SH-SY5Y (cell line): ENCODE data around the gene HADH.
A peak's percentile ranks its signal among the peaks of the same experiment; 100 is the strongest.

Experiments used
- GATA2 ChIP-seq: IDR thresholded peaks from 2 replicates; pipeline ENCODE4 v1.6.1; 2011; ENCODE audit warnings: mild to moderate bottlenecking, low read depth, low read length
- GATA3 ChIP-seq: IDR thresholded peaks from 2 replicates; pipeline ENCODE4 v1.6.1; 2011; ENCODE audit warnings: low read depth, mild to moderate bottlenecking, low read length, moderate library complexity

Gene HADH

GRCh38 chr4:107989537-107990386 lies at the start of gene HADH:
TSS of gene HADH (plus strand) at chr4:107989889. CDS start at chr4:107989933, 44 bp downstream.
- TF ChIP-seq GATA3 (no peak), GATA2 (peak; percentile 6; the same call in 1 of the 2 replicates)

DNA sequence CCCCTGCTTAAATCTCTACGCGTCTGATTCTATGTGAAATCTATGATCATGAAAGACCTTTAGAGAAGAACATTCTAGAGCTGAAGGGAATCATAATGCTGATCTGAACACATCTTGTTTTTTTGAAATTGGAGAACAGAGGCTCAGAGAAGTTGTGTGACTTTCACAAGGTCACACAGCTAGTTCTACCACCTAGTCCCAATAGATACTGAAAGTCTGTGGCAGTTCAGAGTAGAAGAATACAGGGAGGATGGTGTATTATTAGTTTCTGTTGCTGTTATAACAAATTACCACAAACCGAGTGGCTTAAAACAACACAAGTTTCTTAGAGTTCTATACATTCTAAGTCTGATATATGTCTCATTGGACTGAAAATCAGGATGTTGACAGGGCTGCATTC lies 43.9 kb upstream of the HADH start:
- TF ChIP-seq GATA3 (no peak), GATA2 (no peak)

- TF ChIP-seq GATA2, result no peak
- TF ChIP-seq GATA3, result no peak
Observed at GRCh38 chr4:107950746-107951540, 38.7 kb upstream of the HADH start.

DNA sequence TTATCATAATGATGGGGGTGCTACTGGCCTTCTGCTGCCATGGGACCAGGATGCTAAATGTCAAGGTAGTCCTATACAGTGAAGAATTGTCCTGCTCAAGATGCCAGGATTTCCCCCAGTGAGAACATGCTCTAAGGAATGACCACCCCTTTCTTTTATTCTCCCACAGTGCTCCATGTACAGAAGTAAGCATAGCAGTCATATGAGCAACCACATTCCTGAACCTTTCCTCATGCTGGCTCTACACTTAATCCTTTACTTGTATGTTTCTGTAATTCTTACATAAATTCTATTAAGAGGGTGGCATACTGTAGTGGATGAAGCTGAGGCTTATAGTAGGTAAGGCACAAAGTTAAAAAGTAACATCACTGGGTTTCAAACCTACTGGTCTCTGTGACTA lies 38.1 kb upstream of the HADH start:
- TF ChIP-seq GATA2, result no peak

DNA sequence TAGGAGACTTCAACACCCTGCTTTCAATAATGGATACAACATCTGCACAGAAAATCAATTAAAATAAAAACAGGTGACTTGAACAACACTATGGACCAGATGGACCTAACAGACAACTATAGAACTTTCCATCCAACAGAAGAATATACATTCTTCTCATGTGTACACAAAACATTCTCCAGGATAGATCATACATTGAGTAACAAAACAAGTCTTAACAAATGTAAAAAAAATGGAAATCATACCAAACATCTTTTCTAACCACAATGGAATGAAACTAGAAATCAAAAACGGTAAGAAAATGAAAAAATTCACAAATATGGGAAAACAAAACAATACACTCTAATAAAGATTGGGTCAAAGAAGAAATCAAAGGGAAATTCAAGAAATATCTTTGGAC lies 33.7 kb upstream of the HADH start:
- TF ChIP-seq GATA3 (no peak), GATA2 (no peak)

GRCh38 chr4:107966903-107967302 lies 22.8 kb upstream of the HADH start:
- no peak for TF ChIP-seq GATA2
- no peak for TF ChIP-seq GATA3

DNA sequence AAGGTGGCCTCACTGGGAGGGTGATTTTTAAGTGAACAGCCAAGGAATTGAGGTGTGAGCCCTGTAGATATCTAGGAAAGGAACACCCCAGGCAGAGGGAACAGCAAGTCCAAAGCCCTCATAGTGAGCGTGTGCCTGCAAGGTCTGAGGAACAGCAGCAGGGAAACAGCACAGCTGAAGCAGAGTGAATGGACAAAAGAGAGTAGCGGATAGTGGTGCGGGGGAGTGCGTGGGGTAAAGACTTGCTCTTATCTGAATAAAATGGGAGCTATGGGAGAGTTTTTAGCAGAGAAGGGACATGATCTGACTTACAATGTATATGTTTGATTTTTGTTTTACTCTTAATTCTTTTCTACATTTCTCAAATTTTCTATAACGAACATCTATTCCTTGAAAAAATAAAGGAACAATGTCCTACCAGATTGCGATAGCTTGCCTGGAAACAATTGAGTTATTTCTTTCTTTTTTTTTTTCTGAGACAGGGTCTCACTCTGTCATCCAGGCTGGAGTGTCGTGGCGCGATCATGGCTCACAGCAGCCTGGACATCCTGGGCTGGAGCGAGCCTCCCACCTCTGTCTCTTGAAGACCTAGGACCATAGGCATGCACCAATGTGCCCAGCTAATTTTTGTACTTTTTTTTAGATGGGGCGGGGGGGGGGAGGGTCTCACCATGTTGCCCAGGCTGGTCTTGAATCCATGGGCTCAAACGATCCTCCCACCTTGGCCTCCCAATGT lies 19.5 kb upstream of the HADH start:
- TF ChIP-seq GATA2, result no peak
- no peak for TF ChIP-seq GATA3

- TF ChIP-seq GATA2 (no peak), GATA3 (no peak)
Observed at GRCh38 chr4:107972605-107973004, 17.1 kb upstream of the HADH start.

- TF ChIP-seq GATA3 (no peak), GATA2 (no peak)
Observed at GRCh38 chr4:107974523-107974922, 15.2 kb upstream of the HADH start.

GRCh38 chr4:107977482-107977881 lies 12.2 kb upstream of the HADH start:
- no peak for TF ChIP-seq GATA2
- no peak for TF ChIP-seq GATA3

- TF ChIP-seq GATA3, result no peak
- no peak for TF ChIP-seq GATA2
Observed at GRCh38 chr4:107977966-107978705, 11.6 kb upstream of the HADH start.

DNA sequence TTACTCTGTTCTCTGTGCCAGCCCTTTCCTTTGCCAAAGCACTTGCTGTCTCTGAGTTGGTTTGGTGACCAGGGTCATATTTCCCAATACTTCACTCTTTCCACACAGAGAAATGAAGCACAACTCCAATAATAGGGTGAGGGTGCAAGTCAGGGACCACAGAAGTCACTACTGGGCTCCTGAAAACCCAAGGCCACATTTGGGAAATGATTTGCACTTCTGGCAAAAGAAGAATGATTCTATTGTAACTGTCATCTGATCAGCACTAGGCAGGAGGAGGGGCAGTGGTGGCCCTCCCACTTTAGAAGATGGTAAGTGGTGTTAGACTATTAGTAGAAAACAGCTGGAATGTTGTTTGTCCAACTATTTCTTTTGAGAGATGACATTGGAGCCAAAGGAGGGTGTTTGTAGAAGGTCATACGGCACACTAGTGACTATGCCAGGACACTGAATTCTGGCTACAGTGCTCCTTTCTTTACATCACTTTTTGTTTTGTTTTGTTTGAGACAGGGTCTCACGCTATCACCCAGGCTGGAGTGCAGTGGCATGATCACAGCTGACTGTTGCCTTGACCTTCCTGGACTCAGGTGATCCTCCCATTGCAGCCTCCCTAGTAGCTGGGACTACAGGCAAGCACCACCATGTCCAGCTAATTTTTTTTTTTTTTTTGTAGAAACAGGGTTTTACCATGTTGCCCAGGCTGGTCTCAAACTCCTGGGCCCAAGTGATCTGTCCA lies 10.8 kb upstream of the HADH start:
- no peak for TF ChIP-seq GATA2
- TF ChIP-seq GATA3, result no peak

- no peak for TF ChIP-seq GATA2
- no peak for TF ChIP-seq GATA3
Observed at GRCh38 chr4:107987916-107988762, 1.6 kb upstream of the HADH start.
